K562 (cell line): Measurements from ENCODE around the gene ZDHHC8. TPM values are rescaled to one million over a fixed set of nuclear protein-coding genes. Genes with fewer than 3 reads are reported as not detected.
A peak's percentile ranks its signal among the peaks of the same experiment; 100 is the strongest.

ENCODE experiments used
- ADNP ChIP-seq: fragments of 200-800 bp; sonication (Bioruptor generic); IDR thresholded peaks from 2 replicates; pipeline ENCODE4 v1.6.1; 2016; ENCODE audit warnings: missing genetic modification characterization, missing compliant biosample characterization
- DIDO1 ChIP-seq: fragments of 450-650 bp; IDR thresholded peaks from 2 replicates; pipeline ENCODE4 v1.6.1; 2016; ENCODE audit warnings: low read depth, missing biosample characterization, missing genetic modification characterization
- EP300 ChIP-seq: IDR thresholded peaks from 2 replicates; pipeline ENCODE4 v1.6.1; 2012; ENCODE audit warnings: low read length, improper control_type of control experiment
- EZH2 ChIP-seq: IDR thresholded peaks from 2 replicates; pipeline ENCODE4 v1.6.1; 2012; ENCODE audit warnings: low read depth, mild to moderate bottlenecking, inconsistent platforms, low read length, borderline replicate concordance
- FOXK2 ChIP-seq, 2 experiments: fragments of 450-650 bp; IDR thresholded peaks in 1 of 2; conservative IDR thresholded peaks in 1 of 2; 2 replicates each; pipeline ENCODE4 v1.6.1; 2016; ENCODE audit warnings: low read depth in 2 of 2, mild to moderate bottlenecking in 1 of 2
- FOXM1 ChIP-seq, 2 experiments: fragments of 450-650 bp in 1 of 2; sonication (generic) in 1 of 2; formaldehyde crosslinking in 1 of 2; IDR thresholded peaks; 2 replicates each; pipeline versions ENCODE4 v1.6.1 to v1.9.0; 2017 to 2022; ENCODE audit warnings: low read depth in 2 of 2, mild to moderate bottlenecking in 2 of 2, missing genetic modification reagents in 1 of 2, moderate library complexity in 1 of 2
- HMGN3 ChIP-seq: IDR thresholded peaks from 2 replicates; pipeline ENCODE4 v1.6.1; 2011; ENCODE audit warnings: borderline replicate concordance, low read depth, mild to moderate bottlenecking, mixed read lengths, low read length; ENCODE audit not compliant: insufficient read length; ENCODE audit errors: extremely low read depth
- ID3 ChIP-seq, 2 experiments: fragments of 250-450 bp in 1 of 2; fragments of 450-650 bp in 1 of 2; sonication (Bioruptor Pico) in 1 of 2; IDR thresholded peaks; 2 replicates each; pipeline versions ENCODE4 v1.6.1 to v1.8.0; 2016 to 2021; ENCODE audit warnings: mild to moderate bottlenecking in 2 of 2, moderate library complexity in 2 of 2, missing compliant biosample characterization in 1 of 2, missing genetic modification characterization in 1 of 2
- IRF2 ChIP-seq: sonication (generic); formaldehyde crosslinking; IDR thresholded peaks from 2 replicates; pipeline ENCODE4 v1.8.1; 2022; ENCODE audit warnings: mild to moderate bottlenecking, missing genetic modification reagents
- KAT8 ChIP-seq: fragments of 450-650 bp; IDR thresholded peaks from 2 replicates; pipeline ENCODE4 v1.6.1; 2016; ENCODE audit warnings: low read depth, mild to moderate bottlenecking
- MTA1 ChIP-seq: fragments of 450-650 bp; IDR thresholded peaks from 2 replicates; pipeline ENCODE4 v1.6.1; 2017; ENCODE audit warnings: borderline replicate concordance
- MTA2 ChIP-seq: fragments of 450-650 bp; IDR thresholded peaks from 2 replicates; pipeline ENCODE4 v1.6.1; 2016; ENCODE audit warnings: low read depth
- MYC ChIP-seq, 2 experiments: fragments of 250-450 bp in 1 of 2; sonication (Bioruptor Pico) in 1 of 2; IDR thresholded peaks; 2 replicates each; pipeline versions ENCODE4 v1.5.1 to v1.6.1; 2012 to 2021; ENCODE audit warnings: low read depth in 2 of 2, borderline replicate concordance in 1 of 2, improper control_type of control experiment in 1 of 2, low read length in 1 of 2, mild to moderate bottlenecking in 1 of 2, moderate library complexity in 1 of 2
- POLR2H ChIP-seq: IDR thresholded peaks from 2 replicates; pipeline ENCODE4 v1.6.1; 2016; ENCODE audit warnings: missing genetic modification characterization, low read depth, mild to moderate bottlenecking, control low read depth, missing compliant biosample characterization, moderate library complexity
- PTBP1 ChIP-seq: fragments of 200-400 bp; formaldehyde crosslinking; IDR thresholded peaks from 2 replicates; pipeline ENCODE4 v1.6.1; 2017; ENCODE audit warnings: low read depth, low read length
- RBM14 ChIP-seq: fragments of 200-400 bp; formaldehyde crosslinking; IDR thresholded peaks from 2 replicates; pipeline ENCODE4 v1.6.1; 2018; ENCODE audit warnings: low read depth, mild to moderate bottlenecking, low read length, moderate library complexity, borderline replicate concordance; ENCODE audit not compliant: insufficient read depth
- RBM22 ChIP-seq: fragments of 200-400 bp; formaldehyde crosslinking; IDR thresholded peaks from 2 replicates; pipeline ENCODE4 v1.6.1; 2018; ENCODE audit warnings: low read length, low read depth; ENCODE audit not compliant: poor library complexity, severe bottlenecking
- TEAD4 ChIP-seq, 2 experiments: sonication (generic) in 1 of 2; formaldehyde crosslinking in 1 of 2; IDR thresholded peaks; 2 replicates each; pipeline versions ENCODE4 v1.6.1 to v1.8.0; 2012 to 2022; ENCODE audit warnings: borderline replicate concordance in 1 of 2, inconsistent platforms in 1 of 2, low read length in 1 of 2, mild to moderate bottlenecking in 1 of 2, missing genetic modification reagents in 1 of 2
- THAP7 ChIP-seq: fragments of 250-450 bp; sonication (Bioruptor Pico); IDR thresholded peaks from 2 replicates; pipeline ENCODE4 v1.5.0; 2021
- ZBED1 ChIP-seq: IDR thresholded peaks from 2 replicates; pipeline ENCODE4 v1.6.1; 2014
- ZNF224 ChIP-seq: sonication (generic); formaldehyde crosslinking; IDR thresholded peaks from 2 replicates; pipeline ENCODE4 v1.8.0; 2022; ENCODE audit warnings: mild to moderate bottlenecking, missing genetic modification reagents
- ZNF277 ChIP-seq: fragments of 250-450 bp; sonication (Bioruptor Pico); IDR thresholded peaks from 2 replicates; pipeline ENCODE4 v1.8.0; 2022; ENCODE audit warnings: inconsistent platforms, mild to moderate bottlenecking, moderate library complexity, borderline replicate concordance
- ZZZ3 ChIP-seq: fragments of 450-650 bp; IDR thresholded peaks from 2 replicates; pipeline ENCODE4 v1.6.1; 2016; ENCODE audit warnings: antibody characterized with exemption, mild to moderate bottlenecking, moderate library complexity
- polyA plus RNA-seq, 8 experiments: library from polyadenylated mRNA; depleted of rRNA in 4 of 8; stranded (reverse) in 5 of 8; unstranded in 3 of 8; fragments of >200 nt; fragmentation: Nextera tagmentation in 2 of 8; fragmentation: Illumina TruSeq in 1 of 8; extraction: Ambion mirVana in 2 of 8; extraction: Trizol in 1 of 8; gene quantifications; 2 replicates each; pipeline versions ENCODE4 v1.2.1 to v1.2.3, GENCODE V29; 2011 to 2014; ENCODE audit warnings: inconsistent platforms in 1 of 8, missing spikeins in 1 of 8
- total RNA-seq, 7 experiments: library from RNA; depleted of rRNA in 6 of 7; stranded (reverse); fragments of >200 nt in 6 of 7; fragmentation: Illumina TruSeq in 2 of 7; extraction: Trizol in 2 of 7; gene quantifications; 2 replicates each; pipeline versions ENCODE4 v1.2.1 to v1.2.3, GENCODE V29; 2011 to 2021; ENCODE audit warnings: low replicate concordance in 1 of 7

The ZDHHC8 gene
- total and polyA plus RNA-seq, 9 of the 15 experiments (the other 6 are each of a cell fraction or from before 2014, with no cell fraction given), result 0.04 to 109 (median 16.4) TPM

- TF ChIP-seq THAP7 (CRISPR knock-in tag), result no peak
- no peak for TF ChIP-seq ADNP (tag)
- TF ChIP-seq PTBP1, result no peak
- no peak for TF ChIP-seq DIDO1 (tag)
- no peak for TF ChIP-seq HMGN3
- no peak for TF ChIP-seq ZNF277 (CRISPR knock-in tag)
- TF ChIP-seq ZZZ3, result no peak
- no peak for TF ChIP-seq ID3 (CRISPR knock-in tag; IDR thresholded peaks at IDR 0.05)
- peak; percentile 52; the same call in 1 of the 2 replicates for TF ChIP-seq ID3 (tag; IDR thresholded peaks at IDR 0.05)
- no peak for TF ChIP-seq EZH2
- TF ChIP-seq MYC (IDR thresholded peaks at IDR 0.05; ENCODE audit: low read depth, low read length), result no peak
- TF ChIP-seq MYC (CRISPR knock-in tag; IDR thresholded peaks at IDR 0.05; ENCODE audit: borderline replicate concordance, low read depth), result no peak
- no peak for TF ChIP-seq KAT8
- no peak for TF ChIP-seq RBM22
- no peak for TF ChIP-seq TEAD4 (IDR thresholded peaks at IDR 0.05; ENCODE audit: low read length)
- no peak for TF ChIP-seq TEAD4 (CRISPR knock-in tag; IDR thresholded peaks at IDR 0.05; ENCODE audit: borderline replicate concordance)
- TF ChIP-seq IRF2 (CRISPR knock-in tag), result no peak
- no peak for TF ChIP-seq EP300
- TF ChIP-seq FOXM1 (IDR thresholded peaks at IDR 0.05; ENCODE audit: low read depth), result no peak
- TF ChIP-seq FOXM1 (CRISPR knock-in tag; IDR thresholded peaks at IDR 0.05; ENCODE audit: low read depth), result no peak
- no peak for TF ChIP-seq POLR2H (tag)
- no peak for TF ChIP-seq FOXK2 (conservative IDR thresholded peaks at IDR 0.05 in 1 of 2, IDR thresholded peaks at IDR 0.05 in 1 of 2; ENCODE audit: low read depth in 2 of 2)
- no peak for TF ChIP-seq MTA2
- TF ChIP-seq ZNF224 (CRISPR knock-in tag), result no peak
- TF ChIP-seq MTA1, result no peak
- TF ChIP-seq ZBED1, result 0 out of 2 replicates have a peak, but pooled peaks have one; percentile 15
- 0 out of 2 replicates have a peak, but pooled peaks have one; percentile 88 for TF ChIP-seq RBM14
Observed at GRCh38 chr22:20135806-20136602, 4.4 kb downstream of the ZDHHC8 start (continued).
